HUES48 (cell line): ENCODE data around the gene ADRM1.

Experiments
- H3K27ac ChIP-seq: one replicate; pipeline ENCODE4 v1.7.0; 2013; ENCODE audit warnings: low read depth, low read length, inconsistent platforms
- H3K27me3 ChIP-seq: 2 replicates; pipeline ENCODE4 v1.6.1; 2013; ENCODE audit warnings: mild to moderate bottlenecking, low read length; ENCODE audit not compliant: control insufficient read depth, insufficient read depth
- H3K36me3 ChIP-seq: 2 replicates; pipeline ENCODE4 v1.6.1; 2013; ENCODE audit warnings: low read length; ENCODE audit not compliant: control insufficient read depth, insufficient read depth
- H3K4me1 ChIP-seq: 2 replicates; pipeline ENCODE4 v1.6.1; 2013; ENCODE audit warnings: mild to moderate bottlenecking, low read length; ENCODE audit not compliant: control insufficient read depth, insufficient read depth
- H3K4me3 ChIP-seq: 2 replicates; pipeline ENCODE4 v1.5.1; 2013; ENCODE audit warnings: mild to moderate bottlenecking, low read depth, low read length
- H3K9ac ChIP-seq: 2 replicates; pipeline ENCODE4 v1.6.1; 2013; ENCODE audit warnings: mild to moderate bottlenecking, low read depth, low read length, moderate library complexity
- H3K9me3 ChIP-seq: 2 replicates; pipeline ENCODE4 v1.6.1; 2013; ENCODE audit warnings: low read length; ENCODE audit not compliant: control insufficient read depth, insufficient read depth

ADRM1 gene

DNA sequence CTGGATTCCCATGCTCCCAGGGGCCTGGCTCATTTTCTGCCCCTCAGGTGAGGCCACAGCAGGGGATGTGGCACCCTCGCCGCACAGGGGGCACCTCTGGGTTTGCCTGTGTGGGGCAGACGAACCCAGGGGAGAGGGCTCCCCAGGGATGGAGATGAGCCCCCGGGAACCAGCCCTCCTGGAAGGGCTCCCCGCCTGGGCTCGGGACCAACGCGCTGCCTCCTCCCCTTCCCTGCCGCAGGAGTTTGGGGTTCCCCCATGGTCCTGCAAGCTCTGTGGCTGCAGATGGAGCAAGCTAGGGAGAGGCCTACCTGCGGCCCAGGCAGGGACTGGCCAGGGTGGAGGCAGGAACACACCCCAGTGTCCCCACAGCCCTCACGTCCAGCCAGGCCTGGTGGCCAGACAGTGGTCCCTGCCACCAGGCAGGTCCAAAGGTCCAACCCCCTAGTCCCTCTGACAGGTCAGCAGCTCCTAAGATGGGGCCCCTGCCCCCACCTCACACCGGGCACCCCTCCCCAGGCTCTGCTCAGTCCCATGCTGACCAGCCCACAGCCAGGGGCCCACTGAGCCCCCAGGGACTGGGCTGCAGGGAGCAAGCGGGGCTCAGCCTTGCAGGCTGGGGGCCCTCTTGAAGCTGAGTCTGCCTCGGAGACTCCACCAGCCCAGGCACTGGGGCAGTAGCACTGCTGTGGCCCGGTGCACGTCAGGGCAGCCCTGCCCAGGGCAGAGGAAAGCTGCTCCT is 50.7 kb downstream of the ADRM1 start:
- Histone ChIP-seq H3K36me3 (peaks cover 52% of the 10 kb centered on the region), H3K4me3 (no peak overlapping the region), H3K4me1 (peaks cover 37% of the 10 kb centered on the region), H3K27ac (no peak overlapping the region), H3K27me3 (no peaks in the 10 kb centered on the region), H3K9me3 (peaks cover 5% of the 10 kb centered on the region), H3K9ac (no peak overlapping the region; the same call in 1 of the 2 replicates)

DNA sequence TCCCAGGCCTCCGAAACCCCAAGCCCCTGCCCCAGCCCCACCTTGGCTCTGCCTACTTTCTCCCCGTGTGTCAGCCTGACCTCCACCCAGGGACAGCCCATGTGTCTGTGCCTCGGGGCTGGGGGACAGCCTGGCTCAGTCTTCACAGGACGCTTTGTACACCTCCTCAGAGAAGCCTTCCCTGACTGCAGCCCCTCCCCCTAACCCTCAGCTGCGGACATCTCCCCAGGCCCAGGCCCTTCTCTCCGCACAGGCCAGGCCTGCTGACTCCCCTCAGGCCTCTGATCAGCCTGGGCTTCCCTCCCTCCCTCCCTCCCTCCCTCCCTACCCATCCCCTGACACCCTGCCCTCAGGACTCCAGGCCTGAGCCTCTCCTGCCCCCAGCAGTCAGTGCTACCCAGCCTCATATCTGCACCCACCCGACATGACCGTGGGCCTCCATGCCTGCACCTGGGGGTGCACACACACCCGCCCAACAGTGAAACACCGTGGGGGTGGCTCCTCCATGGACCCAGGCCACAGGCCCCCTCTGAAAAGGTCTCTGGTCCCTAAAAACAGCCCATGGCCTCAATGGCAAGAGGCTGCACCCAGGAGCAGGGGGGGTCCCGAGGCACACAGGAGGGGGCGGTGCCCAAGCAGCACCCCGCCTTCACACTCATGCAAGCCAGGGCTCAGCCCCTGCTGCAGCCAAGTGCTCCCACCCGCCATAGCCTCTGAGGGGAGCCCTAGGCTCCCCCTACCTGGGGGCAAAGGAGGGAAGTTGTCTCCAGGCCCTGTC is 51.4 kb downstream of the ADRM1 start:
- Histone ChIP-seq H3K4me1 (peaks cover 43% of the 10 kb centered on the region), H3K9ac (peak overlapping the region; percentile 36; the same call in 1 of the 2 replicates), H3K4me3 (no peak overlapping the region), H3K36me3 (peaks cover 51% of the 10 kb centered on the region), H3K27ac (no peak overlapping the region), H3K9me3 (peaks cover 2% of the 10 kb centered on the region), H3K27me3 (no peaks in the 10 kb centered on the region)

- H3K9ac ChIP-seq, result peak overlapping the region; percentile 36
- H3K9me3 ChIP-seq, result no peaks in the 10 kb centered on the region; the same call in 1 of the 2 replicates
- H3K4me3 ChIP-seq, result no peak overlapping the region
- no peaks in the 10 kb centered on the region for H3K27me3 ChIP-seq
- H3K4me1 ChIP-seq, result peaks cover 43% of the 10 kb centered on the region
- peak overlapping the region; percentile 82 for H3K27ac ChIP-seq
- H3K36me3 ChIP-seq, result peaks cover 46% of the 10 kb centered on the region
Measured at GRCh38 chr20:62354811-62355341, 52.1 kb downstream of the ADRM1 start.

DNA sequence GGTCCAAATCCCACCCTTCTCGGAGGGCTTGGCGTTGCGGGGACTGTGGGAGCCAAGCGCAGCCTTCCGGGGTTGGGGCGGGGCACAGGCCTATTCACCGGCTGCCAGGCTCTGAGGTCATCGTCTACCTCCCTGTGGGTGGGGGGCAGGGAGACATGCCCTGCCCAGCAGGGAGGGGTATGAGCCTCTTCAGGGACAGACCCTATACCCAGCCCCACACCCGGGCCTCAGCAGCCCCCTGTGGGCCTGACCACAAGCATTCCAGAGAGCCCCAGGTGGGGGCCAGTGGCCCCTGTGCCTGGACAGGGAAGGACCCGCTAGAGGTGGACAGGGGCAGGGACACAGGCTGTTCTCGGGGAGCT is 52.7 kb downstream of the ADRM1 start:
- Histone ChIP-seq H3K4me3 (no peak overlapping the region), H3K27ac (peak overlapping the region; percentile 82), H3K36me3 (peaks cover 40% of the 10 kb centered on the region)

DNA sequence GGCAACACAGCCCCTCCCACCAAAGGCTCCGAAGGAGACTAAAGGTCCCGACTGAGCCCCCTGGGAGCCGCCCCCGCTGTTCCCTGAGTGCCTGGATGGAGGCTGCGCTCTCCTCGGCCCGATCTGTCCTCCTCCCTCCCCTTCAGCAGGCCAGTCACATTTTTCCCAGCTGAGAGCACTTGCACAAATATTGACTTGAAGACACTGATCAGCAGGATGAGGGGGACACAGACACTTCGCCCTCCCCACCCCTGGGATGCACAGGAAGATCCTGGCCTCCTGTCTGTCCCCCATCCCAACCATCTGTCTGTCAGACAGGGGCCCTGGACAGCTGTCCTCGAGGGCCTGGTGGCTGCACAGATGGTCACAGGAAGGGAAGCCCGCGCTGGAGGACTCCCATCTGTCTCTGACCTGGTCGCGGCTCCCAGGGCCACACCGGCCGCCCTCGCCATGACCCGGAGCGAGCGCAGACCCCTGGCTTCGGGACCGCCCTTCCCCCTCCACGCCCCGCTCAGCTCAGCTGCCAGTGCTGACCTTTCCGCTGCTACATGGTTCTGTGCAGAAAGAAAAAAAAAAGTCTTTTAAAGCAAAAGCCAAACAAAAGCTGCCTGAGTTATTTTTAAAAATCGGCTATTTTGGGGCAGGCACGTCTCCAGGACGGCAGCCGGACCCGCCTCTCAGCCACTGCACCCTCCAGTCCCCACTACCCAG is 53.2 kb downstream of the ADRM1 start:
- Histone ChIP-seq H3K27me3 (no peaks in the 10 kb centered on the region), H3K9me3 (no peaks in the 10 kb centered on the region), H3K9ac (no peak overlapping the region), H3K4me1 (peaks cover 48% of the 10 kb centered on the region), H3K4me3 (no peak overlapping the region), H3K36me3 (peaks cover 40% of the 10 kb centered on the region), H3K27ac (peak overlapping the region; percentile 82)

More for the DNA sequence above, 52.7 kb downstream of the ADRM1 start:
- H3K27me3 ChIP-seq, result no peaks in the 10 kb centered on the region
- peaks cover 43% of the 10 kb centered on the region for H3K4me1 ChIP-seq
- H3K9ac ChIP-seq, result no peak overlapping the region
- no peaks in the 10 kb centered on the region for H3K9me3 ChIP-seq

GRCh38 chr20:62356589-62357186 is 53.9 kb downstream of the ADRM1 start:
- Histone ChIP-seq H3K9ac (no peak overlapping the region), H3K27ac (peak overlapping the region; percentile 82), H3K36me3 (peaks cover 34% of the 10 kb centered on the region), H3K4me3 (no peak overlapping the region), H3K9me3 (no peaks in the 10 kb centered on the region), H3K4me1 (peaks cover 55% of the 10 kb centered on the region), H3K27me3 (no peaks in the 10 kb centered on the region)

DNA sequence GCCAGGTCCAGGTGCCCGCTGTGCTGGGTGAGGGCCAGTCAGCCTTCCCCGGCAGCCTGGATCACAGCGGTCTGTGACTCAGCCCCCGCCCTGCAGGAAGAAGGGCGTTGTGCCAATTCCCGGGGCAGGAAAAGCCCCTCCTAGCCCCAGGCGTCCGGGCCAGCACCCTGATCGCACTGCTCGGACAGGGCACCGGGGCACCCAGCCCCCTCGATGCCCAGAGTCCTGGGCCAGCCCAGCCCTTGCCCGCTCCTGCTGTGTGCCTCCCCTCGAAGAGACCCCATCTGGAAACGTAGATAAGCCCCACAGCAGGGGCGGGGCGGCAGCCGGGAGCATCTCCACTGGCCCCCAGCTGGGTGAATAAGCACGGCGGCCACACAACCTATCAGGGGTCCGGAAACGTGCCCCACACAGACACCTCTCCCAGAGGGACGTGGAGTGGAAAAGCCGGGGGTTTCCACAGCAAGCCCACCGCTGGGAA is 54.4 kb downstream of the ADRM1 start:
- peaks cover 29% of the 10 kb centered on the region for H3K36me3 ChIP-seq
- no peaks in the 10 kb centered on the region for H3K9me3 ChIP-seq
- no peaks in the 10 kb centered on the region for H3K27me3 ChIP-seq
- no peak overlapping the region for H3K27ac ChIP-seq
- no peak overlapping the region for H3K4me3 ChIP-seq
- H3K9ac ChIP-seq, result no peak overlapping the region
- peaks cover 58% of the 10 kb centered on the region for H3K4me1 ChIP-seq

GRCh38 chr20:62357681-62358080 is 54.9 kb downstream of the ADRM1 start:
- Histone ChIP-seq H3K9ac (no peak overlapping the region; the same call in 1 of the 2 replicates), H3K9me3 (no peaks in the 10 kb centered on the region), H3K27ac (no peak overlapping the region), H3K36me3 (peaks cover 25% of the 10 kb centered on the region), H3K4me1 (peaks cover 63% of the 10 kb centered on the region), H3K4me3 (no peak overlapping the region), H3K27me3 (no peaks in the 10 kb centered on the region)
